Panc1 (cell line): ENCODE measurements around the gene SALL3. TPM values are rescaled to one million over a fixed set of nuclear protein-coding genes. Genes with fewer than 3 reads are reported as not detected.

Experiments used
- ATAC-seq: fragments of 200-7000 bp; cut with Tn5 transposase; 2 replicates; pipeline ENCODE4 v1.9.1; 2020; ENCODE audit warnings: mild to moderate bottlenecking, moderate library complexity
- BruUV-seq: library from RNA; stranded (reverse); fragments of 400-500 nt; replicated peaks from 2 replicates; lab custom pipeline; 2021; lab: Mats Ljungman, UMichigan
- CTCF ChIA-PET: fragments of 300-600 bp; sonication (Branson Sonifier 250); formaldehyde crosslinking; loops from one replicate; lab custom pipeline; 2022; ENCODE audit warnings: antibody characterized with exemption; lab: Charles Lee
- POLR2A ChIA-PET: fragments of 300-600 bp; sonication (Branson Sonifier 250); formaldehyde crosslinking; loops from one replicate; lab custom pipeline; 2022; ENCODE audit warnings: antibody characterized with exemption; lab: Charles Lee
- DNase-seq: peaks from one replicate; pipeline ENCODE4 v3.0.0-alpha.2; 2010; ENCODE audit warnings: low read depth, low spot score
- H3K27ac ChIP-seq: 2 replicates; pipeline ENCODE4 v1.5.1; 2011; ENCODE audit warnings: mild to moderate bottlenecking, low read length, inconsistent platforms
- H3K27me3 ChIP-seq: fragments of 200-500 bp; sonication (Bioruptor generic); 2 replicates; pipeline ENCODE4 v1.6.0; 2014; ENCODE audit warnings: low read length, inconsistent platforms; ENCODE audit not compliant: control insufficient read depth, insufficient read depth
- H3K36me3 ChIP-seq: fragments of 200-500 bp; sonication (Bioruptor generic); 2 replicates; pipeline ENCODE4 v1.5.1; 2014; ENCODE audit warnings: inconsistent platforms, mild to moderate bottlenecking, low read length, moderate library complexity; ENCODE audit not compliant: control insufficient read depth, insufficient read depth
- H3K4me1 ChIP-seq: 2 replicates; pipeline ENCODE4 v1.5.1; 2011; ENCODE audit warnings: inconsistent platforms, mild to moderate bottlenecking, low read length, moderate library complexity; ENCODE audit not compliant: control insufficient read depth, insufficient read depth
- H3K4me3 ChIP-seq, 2 experiments: 2 replicates each; pipeline ENCODE4 v1.5.1; 2011 to 2012; ENCODE audit warnings: low read depth in 2 of 2, low read length in 2 of 2, mild to moderate bottlenecking in 2 of 2, inconsistent platforms in 1 of 2, moderate library complexity in 1 of 2
- H3K9me3 ChIP-seq: fragments of 200-500 bp; sonication (Bioruptor generic); 2 replicates; pipeline ENCODE4 v1.5.1; 2014; ENCODE audit warnings: low read depth, mild to moderate bottlenecking, inconsistent platforms, low read length, moderate library complexity; ENCODE audit not compliant: control insufficient read depth, insufficient read depth
- POLR2AphosphoS5 ChIP-seq: IDR thresholded peaks from 2 replicates; pipeline ENCODE4 v1.6.1; 2012; ENCODE audit warnings: mild to moderate bottlenecking, low read depth, low read length, moderate library complexity
- SIN3A ChIP-seq: IDR thresholded peaks from 2 replicates; pipeline ENCODE4 v1.6.1; 2012; ENCODE audit warnings: low read depth, mild to moderate bottlenecking, low read length, moderate library complexity, borderline replicate concordance; ENCODE audit not compliant: insufficient read depth
- TCF7L2 ChIP-seq: IDR thresholded peaks from 2 replicates; pipeline ENCODE4 v1.6.1; 2011; ENCODE audit warnings: mild to moderate bottlenecking, low read depth, low read length, inconsistent platforms
- in situ Hi-C: cut with HindIII; loops from 2 replicates; pipeline ENCODE4 v1.10.0; 2016; ENCODE audit warnings: low sequenced_read_pairs, low pct_unique_long_range_greater_than_20kb
- intact Hi-C: fragments of 100-400 bp; cut with micrococcal nuclease; formaldehyde crosslinking; loops from one replicate; pipeline ENCODE4 v1.10.0; 2022; ENCODE audit not compliant: unreplicated experiment
- total RNA-seq: library from RNA; stranded (reverse); gene quantifications from one replicate; pipeline ENCODE4 v1.2.1, GENCODE V29; 2021; ENCODE audit not compliant: unreplicated experiment
- TF ChIP-seq, protein P1 (sequence below), 2 experiments: IDR thresholded peaks; 2 replicates each; pipeline ENCODE4 v1.6.1; 2011 to 2012; ENCODE audit warnings: low read depth in 2 of 2, control low read depth in 1 of 2, low read length in 1 of 2, mild to moderate bottlenecking in 1 of 2, moderate library complexity in 1 of 2; ENCODE audit not compliant: insufficient read depth in 1 of 2
- TF ChIP-seq, protein P2 (sequence below): fragments of 450-650 bp; IDR thresholded peaks from 2 replicates; pipeline ENCODE4 v1.5.1; 2017; ENCODE audit warnings: mild to moderate bottlenecking

The SALL3 gene
- total RNA-seq, 1 experiment from 2014 or later, result not detected

DNA sequence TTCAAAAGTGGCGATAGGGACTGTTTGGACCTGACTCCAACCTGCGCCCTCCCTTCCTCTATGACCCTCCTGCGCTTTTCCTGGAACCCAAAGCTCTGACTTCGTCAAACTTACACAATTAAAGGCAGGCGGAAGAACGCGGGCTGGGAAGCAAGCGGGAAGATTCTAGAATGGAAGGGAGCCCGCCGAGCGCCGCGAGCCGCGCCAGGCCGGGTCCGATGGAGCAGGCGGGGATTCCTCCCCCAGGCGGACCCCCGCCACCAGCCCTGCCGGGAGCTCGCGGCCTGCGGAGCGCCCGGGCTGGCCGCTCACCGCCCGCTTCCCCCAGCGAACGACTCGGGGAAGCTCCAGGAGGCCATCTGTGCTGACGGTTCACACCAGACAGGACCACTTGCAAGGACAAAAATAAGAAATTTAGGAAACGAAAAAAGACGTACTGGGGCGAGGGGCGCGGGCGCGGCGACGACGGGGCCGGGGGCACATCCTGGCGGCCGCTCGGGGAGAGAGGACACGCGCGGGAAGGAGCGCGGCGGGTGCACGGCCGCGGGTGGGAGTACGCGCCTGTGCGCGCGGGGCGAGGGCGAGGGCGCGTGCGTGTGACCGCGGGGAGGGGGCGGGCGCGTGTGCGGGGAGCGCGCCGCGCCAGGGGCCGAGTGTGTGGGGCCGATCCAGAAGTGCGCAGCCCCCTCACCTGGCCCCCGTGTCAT is 1.1 kb upstream of the SALL3 start:
- TF ChIP-seq, protein P1, sequence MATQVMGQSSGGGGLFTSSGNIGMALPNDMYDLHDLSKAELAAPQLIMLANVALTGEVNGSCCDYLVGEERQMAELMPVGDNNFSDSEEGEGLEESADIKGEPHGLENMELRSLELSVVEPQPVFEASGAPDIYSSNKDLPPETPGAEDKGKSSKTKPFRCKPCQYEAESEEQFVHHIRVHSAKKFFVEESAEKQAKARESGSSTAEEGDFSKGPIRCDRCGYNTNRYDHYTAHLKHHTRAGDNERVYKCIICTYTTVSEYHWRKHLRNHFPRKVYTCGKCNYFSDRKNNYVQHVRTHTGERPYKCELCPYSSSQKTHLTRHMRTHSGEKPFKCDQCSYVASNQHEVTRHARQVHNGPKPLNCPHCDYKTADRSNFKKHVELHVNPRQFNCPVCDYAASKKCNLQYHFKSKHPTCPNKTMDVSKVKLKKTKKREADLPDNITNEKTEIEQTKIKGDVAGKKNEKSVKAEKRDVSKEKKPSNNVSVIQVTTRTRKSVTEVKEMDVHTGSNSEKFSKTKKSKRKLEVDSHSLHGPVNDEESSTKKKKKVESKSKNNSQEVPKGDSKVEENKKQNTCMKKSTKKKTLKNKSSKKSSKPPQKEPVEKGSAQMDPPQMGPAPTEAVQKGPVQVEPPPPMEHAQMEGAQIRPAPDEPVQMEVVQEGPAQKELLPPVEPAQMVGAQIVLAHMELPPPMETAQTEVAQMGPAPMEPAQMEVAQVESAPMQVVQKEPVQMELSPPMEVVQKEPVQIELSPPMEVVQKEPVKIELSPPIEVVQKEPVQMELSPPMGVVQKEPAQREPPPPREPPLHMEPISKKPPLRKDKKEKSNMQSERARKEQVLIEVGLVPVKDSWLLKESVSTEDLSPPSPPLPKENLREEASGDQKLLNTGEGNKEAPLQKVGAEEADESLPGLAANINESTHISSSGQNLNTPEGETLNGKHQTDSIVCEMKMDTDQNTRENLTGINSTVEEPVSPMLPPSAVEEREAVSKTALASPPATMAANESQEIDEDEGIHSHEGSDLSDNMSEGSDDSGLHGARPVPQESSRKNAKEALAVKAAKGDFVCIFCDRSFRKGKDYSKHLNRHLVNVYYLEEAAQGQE (IDR thresholded peaks at IDR 0.05; ENCODE audit: insufficient read depth in 1 of 2, low read depth in 2 of 2, low read length in 1 of 2), result no peak
- TF ChIP-seq, protein P2, sequence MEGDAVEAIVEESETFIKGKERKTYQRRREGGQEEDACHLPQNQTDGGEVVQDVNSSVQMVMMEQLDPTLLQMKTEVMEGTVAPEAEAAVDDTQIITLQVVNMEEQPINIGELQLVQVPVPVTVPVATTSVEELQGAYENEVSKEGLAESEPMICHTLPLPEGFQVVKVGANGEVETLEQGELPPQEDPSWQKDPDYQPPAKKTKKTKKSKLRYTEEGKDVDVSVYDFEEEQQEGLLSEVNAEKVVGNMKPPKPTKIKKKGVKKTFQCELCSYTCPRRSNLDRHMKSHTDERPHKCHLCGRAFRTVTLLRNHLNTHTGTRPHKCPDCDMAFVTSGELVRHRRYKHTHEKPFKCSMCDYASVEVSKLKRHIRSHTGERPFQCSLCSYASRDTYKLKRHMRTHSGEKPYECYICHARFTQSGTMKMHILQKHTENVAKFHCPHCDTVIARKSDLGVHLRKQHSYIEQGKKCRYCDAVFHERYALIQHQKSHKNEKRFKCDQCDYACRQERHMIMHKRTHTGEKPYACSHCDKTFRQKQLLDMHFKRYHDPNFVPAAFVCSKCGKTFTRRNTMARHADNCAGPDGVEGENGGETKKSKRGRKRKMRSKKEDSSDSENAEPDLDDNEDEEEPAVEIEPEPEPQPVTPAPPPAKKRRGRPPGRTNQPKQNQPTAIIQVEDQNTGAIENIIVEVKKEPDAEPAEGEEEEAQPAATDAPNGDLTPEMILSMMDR, result no peak
- TF ChIP-seq TCF7L2 (no peak), POLR2AphosphoS5 (no peak), SIN3A (no peak)
- no peak for DNase-seq
- no peaks in the 10 kb centered on the region for H3K9me3 ChIP-seq
- in situ Hi-C loops, result no loop called here
- H3K4me1 ChIP-seq, result no peaks in the 10 kb centered on the region
- H3K27ac ChIP-seq, result no peak overlapping the region
- no peak for ATAC-seq
- H3K36me3 ChIP-seq, result no peaks in the 10 kb centered on the region
- intact Hi-C loops, result no loop called here
- no peak overlapping the region for H3K4me3 ChIP-seq
- ChIA-PET POLR2A (no interaction called here), CTCF (interaction anchor here (0.9 kb wide), 1 partner anchor 42 kb away, joined by 3 read pairs; no protein-coding TSS in a partner anchor)
- H3K27me3 ChIP-seq, result peaks cover 20% of the 10 kb centered on the region
- BruUV-seq, result no TSS peak

DNA sequence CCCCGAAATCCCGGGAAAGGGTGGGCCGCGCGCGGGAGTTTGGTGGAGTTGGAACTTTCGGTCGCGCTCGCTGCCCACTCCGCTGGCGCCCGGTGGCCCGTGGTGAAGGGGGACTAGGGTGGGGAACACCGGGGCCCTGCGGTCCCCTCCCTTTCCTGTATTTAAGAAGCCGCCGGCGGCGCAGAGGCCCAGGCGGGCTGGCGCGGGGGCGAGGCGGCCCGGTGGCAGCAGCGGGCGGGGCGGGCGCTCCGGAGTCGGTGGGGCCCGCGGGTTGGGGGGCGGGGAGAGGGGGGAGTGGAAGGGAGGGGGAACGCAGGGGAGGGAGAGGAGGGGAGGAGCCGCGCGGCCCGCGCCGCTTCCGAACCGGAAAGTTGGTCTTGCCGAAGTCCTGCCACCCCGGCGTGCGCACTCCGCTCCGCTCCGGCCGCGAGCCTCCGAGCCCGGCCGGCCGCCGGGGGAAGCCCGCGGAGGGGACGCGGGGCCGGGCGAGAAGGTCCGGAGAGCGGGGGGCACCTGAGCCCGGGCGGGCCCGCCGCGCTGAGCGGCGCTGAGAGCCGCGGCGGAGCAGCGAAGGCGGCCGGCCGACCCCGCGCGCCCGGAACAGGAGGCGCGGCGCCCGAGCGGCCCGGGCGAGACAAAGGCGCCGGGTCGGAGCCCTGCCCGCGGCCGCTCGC is 425 bp upstream of the SALL3 start:
- ATAC-seq, result no peak
- in situ Hi-C loops (no loop called here), intact Hi-C loops (no loop called here)
- TF ChIP-seq, protein P2, result no peak
- TF ChIP-seq SIN3A (no peak), POLR2AphosphoS5 (no peak), TCF7L2 (no peak)
- TF ChIP-seq, protein P1 (IDR thresholded peaks at IDR 0.05; ENCODE audit: insufficient read depth in 1 of 2, low read depth in 2 of 2, low read length in 1 of 2), result no peak
- no peak overlapping the region for H3K4me3 ChIP-seq
- no peaks in the 10 kb centered on the region for H3K36me3 ChIP-seq
- no peaks in the 10 kb centered on the region for H3K4me1 ChIP-seq
- POLR2A ChIA-PET, result no interaction called here
- H3K9me3 ChIP-seq, result no peaks in the 10 kb centered on the region
- CTCF ChIA-PET, result no interaction called here
- H3K27me3 ChIP-seq, result peaks cover 20% of the 10 kb centered on the region
- DNase-seq, result no peak
- no TSS peak for BruUV-seq
- no peak overlapping the region for H3K27ac ChIP-seq
